Measurements from ENCODE around the gene PTPRA.

- TF ChIP-seq POLR2A (IDR thresholded peaks at IDR 0.05) (no peak), CTCF (IDR thresholded peaks at IDR 0.05) (no peak)
Measured at GRCh38 chr20:2871111-2871465, 2.2 kb upstream of the PTPRA start.

Data from uterus (tissue), 2 donors.